Measurements from ENCODE around the gene CUZD1.

- no peak for TF ChIP-seq CTCF (IDR thresholded peaks at IDR 0.05; ENCODE audit: insufficient read depth, low read length)
- TF ChIP-seq POLR2AphosphoS5 (IDR thresholded peaks at IDR 0.05; ENCODE audit: low read depth), result no peak
- no peak for TF ChIP-seq REST (IDR thresholded peaks at IDR 0.05; ENCODE audit: insufficient replicate concordance, low read depth)
- TF ChIP-seq GABPA (IDR thresholded peaks at IDR 0.05; ENCODE audit: low read depth), result no peak
These were observed 30.3 kb upstream of the CUZD1 start for GRCh38 chr10:122875843-122876466.
